OCI-LY7 (cell line): ENCODE data around the gene CANT1.

Experiments
- EZH2phosphoT487 ChIP-seq: fragments of 200-600 bp; sonication (generic); IDR thresholded peaks from 2 replicates; pipeline ENCODE4 v1.6.1; 2018; ENCODE audit warnings: low read depth, borderline replicate concordance, mild to moderate bottlenecking, mixed run types, antibody characterized with exemption, low read length, moderate library complexity, mixed read lengths
- TF ChIP-seq, protein P1 (sequence below): fragments of 200-600 bp; sonication (generic); conservative IDR thresholded peaks from 2 replicates; pipeline ENCODE4 v1.5.1; 2014; ENCODE audit warnings: mild to moderate bottlenecking, antibody characterized with exemption, low read length, moderate library complexity, mixed read lengths

DNA sequence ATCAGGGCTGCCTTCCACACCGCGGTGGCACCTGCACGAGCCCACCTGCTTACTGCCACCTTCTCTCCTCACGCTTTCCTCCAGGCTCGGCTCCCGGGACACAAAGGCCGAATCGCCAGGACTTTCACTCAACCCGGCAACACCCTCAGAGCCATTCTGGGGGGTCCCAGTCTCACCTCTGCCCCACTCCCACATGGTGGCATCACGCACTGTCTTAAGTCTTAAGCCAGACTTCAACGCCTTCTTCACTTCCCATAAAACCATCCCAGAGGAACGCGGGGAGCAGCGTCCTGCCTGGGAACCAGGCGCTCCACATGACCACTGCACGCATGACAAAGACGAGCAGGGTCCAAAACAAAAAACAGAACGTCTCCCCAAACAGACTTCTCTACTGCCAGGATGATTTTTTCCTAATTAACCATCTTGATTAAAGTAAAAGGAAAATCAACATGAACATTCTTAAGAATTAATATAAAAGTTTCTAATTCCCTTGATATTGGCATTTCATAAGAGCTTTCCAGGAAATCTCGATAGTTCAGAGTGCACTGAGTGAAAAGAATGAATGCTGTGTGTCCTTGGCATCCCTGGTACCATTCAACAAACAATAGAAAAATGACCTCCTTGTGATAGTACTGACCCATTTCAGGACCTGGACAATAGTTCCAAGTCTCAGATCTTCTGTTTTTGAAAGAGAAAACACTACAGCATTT lies 2.6 kb downstream of the CANT1 start:
- TF ChIP-seq, protein P1, sequence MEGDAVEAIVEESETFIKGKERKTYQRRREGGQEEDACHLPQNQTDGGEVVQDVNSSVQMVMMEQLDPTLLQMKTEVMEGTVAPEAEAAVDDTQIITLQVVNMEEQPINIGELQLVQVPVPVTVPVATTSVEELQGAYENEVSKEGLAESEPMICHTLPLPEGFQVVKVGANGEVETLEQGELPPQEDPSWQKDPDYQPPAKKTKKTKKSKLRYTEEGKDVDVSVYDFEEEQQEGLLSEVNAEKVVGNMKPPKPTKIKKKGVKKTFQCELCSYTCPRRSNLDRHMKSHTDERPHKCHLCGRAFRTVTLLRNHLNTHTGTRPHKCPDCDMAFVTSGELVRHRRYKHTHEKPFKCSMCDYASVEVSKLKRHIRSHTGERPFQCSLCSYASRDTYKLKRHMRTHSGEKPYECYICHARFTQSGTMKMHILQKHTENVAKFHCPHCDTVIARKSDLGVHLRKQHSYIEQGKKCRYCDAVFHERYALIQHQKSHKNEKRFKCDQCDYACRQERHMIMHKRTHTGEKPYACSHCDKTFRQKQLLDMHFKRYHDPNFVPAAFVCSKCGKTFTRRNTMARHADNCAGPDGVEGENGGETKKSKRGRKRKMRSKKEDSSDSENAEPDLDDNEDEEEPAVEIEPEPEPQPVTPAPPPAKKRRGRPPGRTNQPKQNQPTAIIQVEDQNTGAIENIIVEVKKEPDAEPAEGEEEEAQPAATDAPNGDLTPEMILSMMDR, result no peak
- TF ChIP-seq EZH2phosphoT487, result no peak
